Measurements from ENCODE around the gene TSTD1. TPM values are rescaled to one million over a fixed set of nuclear protein-coding genes. Genes with fewer than 3 reads are reported as not detected.
A peak's percentile ranks its signal among the peaks of the same experiment; 100 is the strongest.

TSTD1 gene
- total RNA-seq, 1 experiment from 2014 or later: 24.8 TPM

GRCh38 chr1:160999376-160999775 lies 39.4 kb downstream of the TSTD1 start:
- TF ChIP-seq, protein P1, sequence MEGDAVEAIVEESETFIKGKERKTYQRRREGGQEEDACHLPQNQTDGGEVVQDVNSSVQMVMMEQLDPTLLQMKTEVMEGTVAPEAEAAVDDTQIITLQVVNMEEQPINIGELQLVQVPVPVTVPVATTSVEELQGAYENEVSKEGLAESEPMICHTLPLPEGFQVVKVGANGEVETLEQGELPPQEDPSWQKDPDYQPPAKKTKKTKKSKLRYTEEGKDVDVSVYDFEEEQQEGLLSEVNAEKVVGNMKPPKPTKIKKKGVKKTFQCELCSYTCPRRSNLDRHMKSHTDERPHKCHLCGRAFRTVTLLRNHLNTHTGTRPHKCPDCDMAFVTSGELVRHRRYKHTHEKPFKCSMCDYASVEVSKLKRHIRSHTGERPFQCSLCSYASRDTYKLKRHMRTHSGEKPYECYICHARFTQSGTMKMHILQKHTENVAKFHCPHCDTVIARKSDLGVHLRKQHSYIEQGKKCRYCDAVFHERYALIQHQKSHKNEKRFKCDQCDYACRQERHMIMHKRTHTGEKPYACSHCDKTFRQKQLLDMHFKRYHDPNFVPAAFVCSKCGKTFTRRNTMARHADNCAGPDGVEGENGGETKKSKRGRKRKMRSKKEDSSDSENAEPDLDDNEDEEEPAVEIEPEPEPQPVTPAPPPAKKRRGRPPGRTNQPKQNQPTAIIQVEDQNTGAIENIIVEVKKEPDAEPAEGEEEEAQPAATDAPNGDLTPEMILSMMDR (IDR thresholded peaks at IDR 0.05; ENCODE audit: insufficient read depth in 1 of 2, low read depth in 1 of 2, low read length in 1 of 2, severe bottlenecking in 1 of 2, unreplicated experiment in 1 of 2): no peak
- Histone ChIP-seq H3K27me3 (replicated peaks; ENCODE audit: control insufficient read depth, insufficient read depth, low read length) (no peaks in the 10 kb centered on the region), H3K4me1 (peaks cover 10% of the 10 kb centered on the region), H3K9me3 (no peaks in the 10 kb centered on the region), H3K36me3 (ENCODE audit: control insufficient read depth, insufficient read depth, low read length) (peaks cover 13% of the 10 kb centered on the region), H3K4me3 (ENCODE audit: low read depth, low read length) (no peak overlapping the region)
- Mint-ChIP-seq H3K27ac (ENCODE audit: unreplicated experiment) (no peak overlapping the region), H3K4me1 (ENCODE audit: low read depth, unreplicated experiment) (peaks cover 7% of the 10 kb centered on the region), H3K9me3 (ENCODE audit: unreplicated experiment) (no peaks in the 10 kb centered on the region), H3K4me3 (ENCODE audit: unreplicated experiment) (no peak overlapping the region), H3K36me3 (ENCODE audit: insufficient read depth, unreplicated experiment) (peaks cover 79% of the 10 kb centered on the region), H3K27me3 (ENCODE audit: insufficient read depth, unreplicated experiment) (no peaks in the 10 kb centered on the region)
- intact Hi-C loops (cut with micrococcal nuclease; ENCODE audit: unreplicated experiment): no loop called here
- ChIA-PET CTCF (no interaction called here), POLR2A (interaction anchor here (0.7 kb wide), 1 partner anchor 10 kb away, joined by 3 read pairs; no protein-coding TSS in a partner anchor)
- no peak for DNase-seq
- no TSS peak for BruUV-seq (replicated peaks)

DNA sequence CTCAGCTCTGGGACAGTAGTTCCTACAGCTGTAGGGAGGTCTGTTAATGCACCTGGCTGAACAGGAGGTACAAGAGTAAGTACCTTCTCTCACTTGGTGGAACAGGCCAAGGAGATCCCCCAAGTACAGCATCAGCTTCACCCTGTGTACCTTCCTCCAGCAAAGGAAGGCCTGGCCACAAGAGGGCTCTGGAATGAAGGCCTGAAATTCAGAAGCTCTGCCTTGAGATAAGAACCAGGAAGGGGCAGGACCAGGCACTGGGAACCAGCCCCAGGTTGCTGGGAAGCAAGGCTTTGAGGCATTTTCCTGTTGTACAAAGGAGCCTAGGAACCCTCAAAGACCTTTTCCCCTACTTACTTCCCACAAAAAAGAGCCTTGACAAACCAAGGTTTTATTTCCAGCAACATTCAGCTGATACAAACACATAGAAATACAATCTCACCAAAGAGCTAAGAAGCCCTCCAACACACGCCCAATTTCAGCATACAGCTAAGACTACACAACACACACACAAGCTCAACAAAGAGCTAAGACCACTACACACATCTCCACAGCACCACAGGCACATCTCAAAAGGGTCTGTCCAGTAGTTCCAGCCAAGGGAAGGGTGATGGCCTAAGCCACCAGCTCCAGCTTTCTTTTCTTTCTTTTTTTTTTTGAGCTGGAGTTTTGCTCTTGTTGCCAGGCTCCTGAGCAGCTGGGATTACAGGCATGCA lies 41.3 kb downstream of the TSTD1 start:
- Mint-ChIP-seq H3K4me3 (ENCODE audit: unreplicated experiment) (no peak overlapping the region), H3K4me1 (ENCODE audit: low read depth, unreplicated experiment) (peaks cover 7% of the 10 kb centered on the region), H3K9me3 (ENCODE audit: unreplicated experiment) (no peaks in the 10 kb centered on the region), H3K27ac (ENCODE audit: unreplicated experiment) (peak overlapping the region; percentile 36), H3K27me3 (ENCODE audit: insufficient read depth, unreplicated experiment) (no peaks in the 10 kb centered on the region), H3K36me3 (ENCODE audit: insufficient read depth, unreplicated experiment) (peaks cover 86% of the 10 kb centered on the region)
- peak; percentile 81 to 83 for DNase-seq
- BruUV-seq (replicated peaks): no TSS peak
- Histone ChIP-seq H3K4me3 (ENCODE audit: low read depth, low read length) (no peak overlapping the region), H3K27me3 (replicated peaks; ENCODE audit: control insufficient read depth, insufficient read depth, low read length) (no peaks in the 10 kb centered on the region), H3K36me3 (ENCODE audit: control insufficient read depth, insufficient read depth, low read length) (peaks cover 13% of the 10 kb centered on the region), H3K4me1 (peaks cover 10% of the 10 kb centered on the region), H3K9me3 (no peaks in the 10 kb centered on the region)
- TF ChIP-seq, protein P1 (IDR thresholded peaks at IDR 0.05; ENCODE audit: insufficient read depth in 1 of 2, low read depth in 1 of 2, low read length in 1 of 2, severe bottlenecking in 1 of 2, unreplicated experiment in 1 of 2): peak; percentile 53 to 86
- intact Hi-C loops (cut with micrococcal nuclease; ENCODE audit: unreplicated experiment): loop anchor here (1.0 kb wide), 5 partner anchors 16 to 143 kb away; partner anchors contain the start of genes TSTD1 and USF1
- ChIA-PET CTCF (interaction anchor here (0.6 to 2.3 kb wide), 16 partner anchors 9 to 131 kb away, joined by 3 to 53 read pairs (median 4); partner anchors contain the start of genes F11R, KLHDC9 and USF1), POLR2A (interaction anchor here (0.7 to 2.3 kb wide), 5 partner anchors 16 to 48 kb away, joined by 3 to 43 read pairs (median 6); partner anchors contain the start of genes F11R, TSTD1 and USF1)

DNA sequence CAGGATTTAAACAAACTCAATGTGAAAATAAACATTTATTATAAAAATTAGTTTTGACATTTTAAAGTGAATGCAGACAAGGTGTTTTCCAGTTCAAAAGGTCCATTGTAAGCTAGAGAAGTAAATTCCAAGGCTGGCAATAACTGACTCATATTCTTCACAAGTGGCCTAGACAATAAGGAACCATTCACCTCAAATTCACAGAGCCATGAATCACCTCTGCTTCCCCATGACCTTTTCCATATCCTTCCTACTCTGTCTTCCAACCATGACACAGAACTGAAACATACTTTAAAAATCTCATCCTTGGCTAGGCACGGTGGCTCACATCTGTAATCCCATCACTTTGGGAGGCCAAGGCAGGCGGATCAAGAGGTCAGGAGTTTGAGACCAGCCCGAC lies 42.6 kb downstream of the TSTD1 start:
- Histone ChIP-seq H3K27me3 (replicated peaks; ENCODE audit: control insufficient read depth, insufficient read depth, low read length) (no peaks in the 10 kb centered on the region), H3K4me3 (ENCODE audit: low read depth, low read length) (no peak overlapping the region), H3K4me1 (peaks cover 10% of the 10 kb centered on the region), H3K9me3 (no peaks in the 10 kb centered on the region), H3K36me3 (ENCODE audit: control insufficient read depth, insufficient read depth, low read length) (peaks cover 13% of the 10 kb centered on the region)
- ChIA-PET POLR2A (no interaction called here), CTCF (no interaction called here)
- DNase-seq: no peak
- no TSS peak for BruUV-seq (replicated peaks)
- H3K27ac Mint-ChIP-seq (ENCODE audit: unreplicated experiment): no peak overlapping the region
- TF ChIP-seq, protein P1 (IDR thresholded peaks at IDR 0.05; ENCODE audit: insufficient read depth in 1 of 2, low read depth in 1 of 2, low read length in 1 of 2, severe bottlenecking in 1 of 2, unreplicated experiment in 1 of 2): no peak
- H3K36me3 Mint-ChIP-seq (ENCODE audit: insufficient read depth, unreplicated experiment): peaks cover 73% of the 10 kb centered on the region
- intact Hi-C loops (cut with micrococcal nuclease; ENCODE audit: unreplicated experiment): no loop called here
- H3K4me1 Mint-ChIP-seq (ENCODE audit: low read depth, unreplicated experiment): peaks cover 7% of the 10 kb centered on the region
- no peaks in the 10 kb centered on the region for H3K27me3 Mint-ChIP-seq (ENCODE audit: insufficient read depth, unreplicated experiment)
- H3K4me3 Mint-ChIP-seq (ENCODE audit: unreplicated experiment): no peak overlapping the region
- H3K9me3 Mint-ChIP-seq (ENCODE audit: unreplicated experiment): no peaks in the 10 kb centered on the region

Data from Caco-2 (cell line).